Astrocyte (in vitro differentiated cells and primary cell): ENCODE results near the gene ABTB2. TPM values are rescaled to one million over a fixed set of nuclear protein-coding genes. Genes with fewer than 3 reads are reported as not detected.

ENCODE experiments used
- DNase-seq: peaks from one replicate; pipeline ENCODE4 v3.0.0-alpha.2; 2010; ENCODE audit warnings: low read depth
- FAIRE-seq: peaks from 2 replicates; lab custom pipeline; 2011; peaks lifted over from hg19 to GRCh38; lab: Jason Lieb, UNC
- H2AFZ ChIP-seq: 2 replicates; pipeline ENCODE4 v1.6.0; 2012; ENCODE audit warnings: low read depth, low read length, inconsistent platforms
- H3K27ac ChIP-seq: 2 replicates; pipeline ENCODE4 v1.5.1; 2011; ENCODE audit warnings: low read depth, low read length, inconsistent platforms
- H3K27me3 ChIP-seq: 2 replicates; pipeline ENCODE4 v1.6.0; 2011; ENCODE audit warnings: low read length, inconsistent platforms; ENCODE audit not compliant: insufficient read depth
- H3K36me3 ChIP-seq: 2 replicates; pipeline ENCODE4 v1.5.1; 2011; ENCODE audit warnings: low read length, inconsistent platforms; ENCODE audit not compliant: insufficient read depth
- H3K4me1 ChIP-seq: 2 replicates; pipeline ENCODE4 v1.5.1; 2011; ENCODE audit warnings: low read length, inconsistent platforms; ENCODE audit not compliant: insufficient read depth
- H3K4me2 ChIP-seq: 2 replicates; pipeline ENCODE4 v1.6.0; 2012; ENCODE audit warnings: low read length, inconsistent platforms
- H3K4me3 ChIP-seq: 2 replicates; pipeline ENCODE4 v1.5.1; 2011; ENCODE audit warnings: low read depth, mild to moderate bottlenecking, low read length, inconsistent platforms; ENCODE audit not compliant: insufficient read depth
- H3K79me2 ChIP-seq: 2 replicates; pipeline ENCODE4 v1.6.0; 2012; ENCODE audit warnings: mild to moderate bottlenecking, low read length, inconsistent platforms; ENCODE audit not compliant: insufficient read depth
- H3K9ac ChIP-seq: 2 replicates; pipeline ENCODE4 v1.6.0; 2012; ENCODE audit warnings: mild to moderate bottlenecking, low read length, inconsistent platforms
- H3K9me3 ChIP-seq: 2 replicates; pipeline ENCODE4 v1.5.1; 2012; ENCODE audit warnings: low read depth, mild to moderate bottlenecking, low read length, inconsistent platforms; ENCODE audit not compliant: insufficient read depth
- H4K20me1 ChIP-seq: 2 replicates; pipeline ENCODE4 v1.6.0; 2012; ENCODE audit warnings: low read length, inconsistent platforms; ENCODE audit not compliant: insufficient read depth
- H3K27ac Mint-ChIP-seq: one replicate; pipeline ENCODE4 v1.8.0; 2021; ENCODE audit warnings: mild to moderate bottlenecking, mixed read lengths; ENCODE audit not compliant: unreplicated experiment
- H3K27me3 Mint-ChIP-seq: one replicate; pipeline ENCODE4 v1.8.0; 2021; ENCODE audit warnings: low read depth, mixed read lengths; ENCODE audit not compliant: unreplicated experiment
- H3K36me3 Mint-ChIP-seq: one replicate; pipeline ENCODE4 v1.8.0; 2021; ENCODE audit warnings: low read depth, mixed read lengths; ENCODE audit not compliant: unreplicated experiment
- H3K4me1 Mint-ChIP-seq: one replicate; pipeline ENCODE4 v1.8.0; 2021; ENCODE audit warnings: low read depth, mixed read lengths; ENCODE audit not compliant: unreplicated experiment
- H3K4me3 Mint-ChIP-seq: one replicate; pipeline ENCODE4 v1.8.0; 2021; ENCODE audit warnings: mild to moderate bottlenecking, moderate library complexity, mixed read lengths; ENCODE audit not compliant: unreplicated experiment
- H3K9me3 Mint-ChIP-seq: one replicate; pipeline ENCODE4 v1.8.0; 2021; ENCODE audit warnings: mild to moderate bottlenecking, mixed read lengths; ENCODE audit not compliant: unreplicated experiment
- EZH2 ChIP-seq: IDR thresholded peaks from 2 replicates; pipeline ENCODE4 v1.6.1; 2012; ENCODE audit warnings: mild to moderate bottlenecking, low read length, inconsistent platforms; ENCODE audit not compliant: insufficient read depth
- total RNA-seq: library from RNA; stranded (reverse); gene quantifications from 2 replicates; pipeline ENCODE4 v1.2.1, GENCODE V29; 2021
- TF ChIP-seq, protein P1 (sequence below): IDR thresholded peaks from 2 replicates; pipeline ENCODE4 v1.5.1; 2011; ENCODE audit warnings: low read depth, mild to moderate bottlenecking, inconsistent platforms, low read length, moderate library complexity; ENCODE audit not compliant: insufficient read depth

Gene ABTB2
- total RNA-seq, 1 donor from 2014 or later = 14.1 TPM

DNA sequence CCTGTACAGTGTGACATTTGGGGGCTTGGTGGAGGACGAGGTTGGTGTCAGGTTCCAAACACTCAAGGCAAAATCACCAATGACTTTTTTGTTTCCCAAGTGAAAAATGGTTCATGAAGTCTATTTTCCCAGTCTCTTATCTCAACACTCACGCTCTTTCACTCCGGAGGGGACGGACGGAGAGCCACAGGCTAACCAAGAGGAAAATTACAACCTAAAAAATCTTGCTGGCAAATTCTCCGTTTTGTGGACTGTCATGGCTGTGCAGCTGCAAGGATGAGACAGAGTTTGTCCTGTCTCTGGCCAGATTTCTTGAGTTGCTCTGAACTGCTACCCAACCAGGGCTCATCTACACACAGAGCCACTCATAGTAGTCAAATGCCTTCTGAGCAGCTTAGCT, 101.2 kb downstream of the ABTB2 start:
- Mint-ChIP-seq H3K27ac (no peak overlapping the region), H3K36me3 (no peaks in the 10 kb centered on the region), H3K4me1 (peaks cover 5% of the 10 kb centered on the region), H3K4me3 (no peak overlapping the region), H3K27me3 (no peaks in the 10 kb centered on the region), H3K9me3 (no peaks in the 10 kb centered on the region)
- peaks cover 7% of the 10 kb centered on the region for H3K4me1 ChIP-seq
- H3K9me3 ChIP-seq = no peaks in the 10 kb centered on the region
- H3K27me3 ChIP-seq = no peaks in the 10 kb centered on the region
- no peak overlapping the region for H2AFZ ChIP-seq
- H3K27ac ChIP-seq = no peak overlapping the region
- H3K4me2 ChIP-seq = no peak overlapping the region
- DNase-seq (no peak), FAIRE-seq (no peak)
- TF ChIP-seq, protein P1, sequence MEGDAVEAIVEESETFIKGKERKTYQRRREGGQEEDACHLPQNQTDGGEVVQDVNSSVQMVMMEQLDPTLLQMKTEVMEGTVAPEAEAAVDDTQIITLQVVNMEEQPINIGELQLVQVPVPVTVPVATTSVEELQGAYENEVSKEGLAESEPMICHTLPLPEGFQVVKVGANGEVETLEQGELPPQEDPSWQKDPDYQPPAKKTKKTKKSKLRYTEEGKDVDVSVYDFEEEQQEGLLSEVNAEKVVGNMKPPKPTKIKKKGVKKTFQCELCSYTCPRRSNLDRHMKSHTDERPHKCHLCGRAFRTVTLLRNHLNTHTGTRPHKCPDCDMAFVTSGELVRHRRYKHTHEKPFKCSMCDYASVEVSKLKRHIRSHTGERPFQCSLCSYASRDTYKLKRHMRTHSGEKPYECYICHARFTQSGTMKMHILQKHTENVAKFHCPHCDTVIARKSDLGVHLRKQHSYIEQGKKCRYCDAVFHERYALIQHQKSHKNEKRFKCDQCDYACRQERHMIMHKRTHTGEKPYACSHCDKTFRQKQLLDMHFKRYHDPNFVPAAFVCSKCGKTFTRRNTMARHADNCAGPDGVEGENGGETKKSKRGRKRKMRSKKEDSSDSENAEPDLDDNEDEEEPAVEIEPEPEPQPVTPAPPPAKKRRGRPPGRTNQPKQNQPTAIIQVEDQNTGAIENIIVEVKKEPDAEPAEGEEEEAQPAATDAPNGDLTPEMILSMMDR = no peak
- no peak for TF ChIP-seq EZH2
- peaks cover 25% of the 10 kb centered on the region for H4K20me1 ChIP-seq
- H3K79me2 ChIP-seq = peaks cover 3% of the 10 kb centered on the region
- H3K4me3 ChIP-seq = no peak overlapping the region
- no peaks in the 10 kb centered on the region for H3K36me3 ChIP-seq
- no peak overlapping the region for H3K9ac ChIP-seq

DNA sequence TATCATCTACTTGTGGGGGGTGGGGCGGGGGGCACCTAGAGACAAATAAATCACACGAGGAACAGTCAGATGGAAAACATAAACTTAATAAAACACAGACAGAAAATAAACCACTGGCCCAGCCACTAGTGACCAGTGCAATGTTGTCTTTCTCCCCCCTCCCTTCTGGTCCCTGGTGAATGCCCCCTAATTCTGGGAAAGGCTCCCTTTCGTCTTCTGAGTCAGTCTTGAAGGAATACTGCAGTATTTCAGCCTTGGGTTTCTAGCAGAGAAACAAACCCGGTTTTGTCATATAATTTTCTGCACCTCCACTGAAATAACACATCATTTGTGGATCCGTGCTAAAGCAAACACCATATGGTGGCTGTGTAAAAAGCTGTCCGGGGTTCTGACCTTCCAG, 101.7 kb downstream of the ABTB2 start:
- H4K20me1 ChIP-seq = peaks cover 29% of the 10 kb centered on the region
- no peak overlapping the region for H3K4me2 ChIP-seq
- peaks cover 10% of the 10 kb centered on the region for H3K4me1 Mint-ChIP-seq
- H3K4me3 ChIP-seq = no peak overlapping the region
- no peak overlapping the region for H3K27ac Mint-ChIP-seq
- H3K9me3 ChIP-seq = no peaks in the 10 kb centered on the region
- H3K79me2 ChIP-seq = peaks cover 3% of the 10 kb centered on the region
- H3K4me3 Mint-ChIP-seq = no peak overlapping the region
- FAIRE-seq (no peak), DNase-seq (no peak)
- no peaks in the 10 kb centered on the region for H3K36me3 ChIP-seq
- no peaks in the 10 kb centered on the region for H3K27me3 ChIP-seq
- H3K36me3 Mint-ChIP-seq = no peaks in the 10 kb centered on the region
- H3K27ac ChIP-seq = no peak overlapping the region
- no peak overlapping the region for H2AFZ ChIP-seq
- TF ChIP-seq, protein P1 = no peak
- no peak for TF ChIP-seq EZH2
- no peaks in the 10 kb centered on the region for H3K9me3 Mint-ChIP-seq
- H3K9ac ChIP-seq = no peak overlapping the region
- peaks cover 12% of the 10 kb centered on the region for H3K4me1 ChIP-seq
- H3K27me3 Mint-ChIP-seq = no peaks in the 10 kb centered on the region

DNA sequence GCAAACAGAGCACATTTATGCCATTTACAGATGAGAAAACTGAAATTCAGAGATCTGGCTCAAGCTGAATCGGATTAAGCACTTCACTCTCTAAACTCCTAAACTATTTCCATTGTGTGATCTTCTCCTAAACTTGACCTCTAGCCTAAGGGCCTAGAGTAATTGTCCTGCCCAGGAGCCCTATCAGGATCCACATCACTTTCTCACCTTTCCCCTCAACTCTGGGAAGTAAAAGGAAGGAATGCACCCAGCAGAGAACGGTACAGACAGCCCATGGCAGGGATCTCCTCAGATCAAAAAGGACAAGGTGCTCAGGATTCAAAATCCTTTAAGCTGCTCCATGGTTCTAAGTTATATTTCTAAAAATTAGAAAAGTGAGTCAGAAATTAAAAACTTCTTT, 102.7 kb downstream of the ABTB2 start:
- H3K9ac ChIP-seq = no peak overlapping the region
- TF ChIP-seq, protein P1 = no peak
- no peak for TF ChIP-seq EZH2
- H3K27me3 Mint-ChIP-seq = no peaks in the 10 kb centered on the region
- no peak overlapping the region for H3K4me2 ChIP-seq
- DNase-seq (no peak), FAIRE-seq (no peak)
- H3K79me2 ChIP-seq = peaks cover 3% of the 10 kb centered on the region
- H3K27ac ChIP-seq = no peak overlapping the region
- no peaks in the 10 kb centered on the region for H3K9me3 Mint-ChIP-seq
- H2AFZ ChIP-seq = no peak overlapping the region
- peaks cover 17% of the 10 kb centered on the region for H3K4me1 ChIP-seq
- H3K4me3 Mint-ChIP-seq = no peak overlapping the region
- H3K9me3 ChIP-seq = no peaks in the 10 kb centered on the region
- peaks cover 19% of the 10 kb centered on the region for H3K4me1 Mint-ChIP-seq
- H3K36me3 Mint-ChIP-seq = no peaks in the 10 kb centered on the region
- H3K27me3 ChIP-seq = no peaks in the 10 kb centered on the region
- no peak overlapping the region for H3K27ac Mint-ChIP-seq
- H4K20me1 ChIP-seq = peaks cover 29% of the 10 kb centered on the region
- no peak overlapping the region for H3K4me3 ChIP-seq
- no peaks in the 10 kb centered on the region for H3K36me3 ChIP-seq
